ENCODE measurements around the gene CACNA1C. TPM values are rescaled to one million over a fixed set of nuclear protein-coding genes. Genes with fewer than 3 reads are reported as not detected.

Gene CACNA1C
- total and polyA plus RNA-seq, 2 donors (not counting 1 experiment from before 2014, with no cell fraction given) = 7.6 to 11.4 TPM

GRCh38 chr12:2110849-2111566 is 58.2 kb downstream of the CACNA1C start:
- no peaks in the 10 kb centered on the region for H4K20me1 ChIP-seq (ENCODE audit: control insufficient read depth, extremely low read depth, insufficient read depth, low read length)
- no peaks in the 10 kb centered on the region for H3K4me1 ChIP-seq (ENCODE audit: control insufficient read depth, extremely low read depth, insufficient read depth, low read length)
- no peak overlapping the region for H3K27ac ChIP-seq (ENCODE audit: insufficient read depth, low read length)
- no peak overlapping the region for H2AFZ ChIP-seq (ENCODE audit: low read length)
- DNase-seq (ENCODE audit: low read depth in 2 of 2) = no peak
- no peak overlapping the region for H3K9ac ChIP-seq (ENCODE audit: insufficient read depth, low read length)
- no peaks in the 10 kb centered on the region for H3K27me3 ChIP-seq (ENCODE audit: control insufficient read depth, insufficient read depth, low read length)
- H3K36me3 ChIP-seq (ENCODE audit: control insufficient read depth, insufficient read depth, low read length) = peaks cover 2% of the 10 kb centered on the region
- TF ChIP-seq EZH2 (IDR thresholded peaks at IDR 0.05; ENCODE audit: low read length, missing control alignments) = no peak
- TF ChIP-seq CTCF (conservative IDR thresholded peaks at IDR 0.05 in 1 of 2, IDR thresholded peaks at IDR 0.05 in 1 of 2; ENCODE audit: low read depth in 1 of 2, low read length in 2 of 2) = no peak
- no peaks in the 10 kb centered on the region for H3K79me2 ChIP-seq (ENCODE audit: control insufficient read depth, insufficient read depth, low read length)
- H3K9me3 ChIP-seq (ENCODE audit: control insufficient read depth, insufficient read depth, low read depth, low read length) = no peaks in the 10 kb centered on the region
- H3K4me2 ChIP-seq (ENCODE audit: extremely low read depth, insufficient read depth, low read length) = no peak overlapping the region
- no peak overlapping the region for H3K4me3 ChIP-seq (replicated peaks in 1 of 4; ENCODE audit: control extremely low read depth in 1 of 4, insufficient read depth in 1 of 4, low read depth in 3 of 4, low read length in 4 of 4)

GRCh38 chr12:2111826-2112225 is 59.0 kb downstream of the CACNA1C start:
- H2AFZ ChIP-seq (ENCODE audit: low read length) = no peak overlapping the region
- H3K79me2 ChIP-seq (ENCODE audit: control insufficient read depth, insufficient read depth, low read length) = no peaks in the 10 kb centered on the region
- H4K20me1 ChIP-seq (ENCODE audit: control insufficient read depth, extremely low read depth, insufficient read depth, low read length) = no peaks in the 10 kb centered on the region
- H3K4me2 ChIP-seq (ENCODE audit: extremely low read depth, insufficient read depth, low read length) = no peak overlapping the region
- no peak overlapping the region for H3K27ac ChIP-seq (ENCODE audit: insufficient read depth, low read length)
- H3K4me1 ChIP-seq (ENCODE audit: control insufficient read depth, extremely low read depth, insufficient read depth, low read length) = no peaks in the 10 kb centered on the region
- no peak overlapping the region for H3K4me3 ChIP-seq (replicated peaks in 1 of 4; ENCODE audit: control extremely low read depth in 1 of 4, insufficient read depth in 1 of 4, low read depth in 3 of 4, low read length in 4 of 4)
- H3K9ac ChIP-seq (ENCODE audit: insufficient read depth, low read length) = no peak overlapping the region
- DNase-seq (ENCODE audit: low read depth in 2 of 2) = no peak
- no peaks in the 10 kb centered on the region for H3K27me3 ChIP-seq (ENCODE audit: control insufficient read depth, insufficient read depth, low read length)
- peaks cover 2% of the 10 kb centered on the region for H3K36me3 ChIP-seq (ENCODE audit: control insufficient read depth, insufficient read depth, low read length)
- TF ChIP-seq CTCF (conservative IDR thresholded peaks at IDR 0.05 in 1 of 2, IDR thresholded peaks at IDR 0.05 in 1 of 2; ENCODE audit: low read depth in 1 of 2, low read length in 2 of 2) = no peak
- TF ChIP-seq EZH2 (IDR thresholded peaks at IDR 0.05; ENCODE audit: low read length, missing control alignments) = no peak
- no peaks in the 10 kb centered on the region for H3K9me3 ChIP-seq (ENCODE audit: control insufficient read depth, insufficient read depth, low read depth, low read length)

GRCh38 chr12:2112401-2112800 is 59.6 kb downstream of the CACNA1C start:
- no peaks in the 10 kb centered on the region for H3K4me1 ChIP-seq (ENCODE audit: control insufficient read depth, extremely low read depth, insufficient read depth, low read length)

More at GRCh38 chr12:2112401-2112800, 59.6 kb downstream of the CACNA1C start:
- peaks cover 2% of the 10 kb centered on the region for H3K36me3 ChIP-seq (ENCODE audit: control insufficient read depth, insufficient read depth, low read length)
- H3K9me3 ChIP-seq (ENCODE audit: control insufficient read depth, insufficient read depth, low read depth, low read length) = no peaks in the 10 kb centered on the region
- no peak for TF ChIP-seq CTCF (conservative IDR thresholded peaks at IDR 0.05 in 1 of 2, IDR thresholded peaks at IDR 0.05 in 1 of 2; ENCODE audit: low read depth in 1 of 2, low read length in 2 of 2)
- no peak for TF ChIP-seq EZH2 (IDR thresholded peaks at IDR 0.05; ENCODE audit: low read length, missing control alignments)
- no peaks in the 10 kb centered on the region for H3K79me2 ChIP-seq (ENCODE audit: control insufficient read depth, insufficient read depth, low read length)
- no peak overlapping the region for H3K4me3 ChIP-seq (replicated peaks in 1 of 4; ENCODE audit: control extremely low read depth in 1 of 4, insufficient read depth in 1 of 4, low read depth in 3 of 4, low read length in 4 of 4)
- H3K27ac ChIP-seq (ENCODE audit: insufficient read depth, low read length) = no peak overlapping the region
- H3K4me2 ChIP-seq (ENCODE audit: extremely low read depth, insufficient read depth, low read length) = no peak overlapping the region
- no peak for DNase-seq (ENCODE audit: low read depth in 2 of 2)
- H3K27me3 ChIP-seq (ENCODE audit: control insufficient read depth, insufficient read depth, low read length) = no peaks in the 10 kb centered on the region
- H2AFZ ChIP-seq (ENCODE audit: low read length) = no peak overlapping the region
- H3K9ac ChIP-seq (ENCODE audit: insufficient read depth, low read length) = no peak overlapping the region
- no peaks in the 10 kb centered on the region for H4K20me1 ChIP-seq (ENCODE audit: control insufficient read depth, extremely low read depth, insufficient read depth, low read length)
